GM12878 (cell line): ENCODE results near the gene TIGD2. TPM values are rescaled to one million over a fixed set of nuclear protein-coding genes. Genes with fewer than 3 reads are reported as not detected.

Experiments used
- ATAC-seq: fragments of 200-7000 bp; cut with Tn5 transposase; 3 replicates; pipeline ENCODE4 v1.9.1; 2020; ENCODE audit warnings: mild to moderate bottlenecking, moderate library complexity
- BruUV-seq: library from RNA; stranded (reverse); fragments of 400-500 nt; replicated peaks from 2 replicates; lab custom pipeline; 2021; lab: Mats Ljungman, UMichigan
- CTCF ChIA-PET: fragments of 300-600 bp; sonication (Branson Sonifier 250); formaldehyde crosslinking; extraction: SDS; loops from one replicate; lab custom pipeline; 2021; ENCODE audit warnings: inconsistent platforms; lab: Yijun Ruan, JAX
- POLR2A ChIA-PET: fragments of 350-600 bp; formaldehyde crosslinking; extraction: SDS; loops from one replicate; lab custom pipeline; 2021; ENCODE audit warnings: inconsistent platforms; lab: Charles Lee
- RAD21 ChIA-PET: fragments of 300-600 bp; sonication (Branson Sonifier 250); formaldehyde crosslinking; loops from one replicate; lab custom pipeline; 2023; ENCODE audit warnings: antibody characterized with exemption; ENCODE audit not compliant: unreplicated experiment; lab: Charles Lee
- SMC1A ChIA-PET: fragments of 300-600 bp; sonication (Branson Sonifier 250); formaldehyde crosslinking; loops from one replicate; lab custom pipeline; 2023; ENCODE audit not compliant: unreplicated experiment, uncharacterized antibody; lab: Charles Lee
- DNase-seq: peaks from one replicate; pipeline ENCODE4 v3.0.0-alpha.2; 2011; ENCODE audit warnings: low read depth, low spot score
- FAIRE-seq: peaks from 3 replicates; lab custom pipeline; 2011; peaks lifted over from hg19 to GRCh38; lab: Jason Lieb, UNC
- H2AFZ ChIP-seq: 2 replicates; pipeline ENCODE4 v1.6.0; 2011; ENCODE audit warnings: low read depth, low read length, control low read depth; ENCODE audit not compliant: control insufficient read depth
- H3K27ac ChIP-seq: 2 replicates; pipeline ENCODE4 v1.5.1; 2011; ENCODE audit warnings: control low read depth; ENCODE audit not compliant: control insufficient read depth, insufficient read depth
- H3K27me3 ChIP-seq, 2 experiments: replicated peaks in 1 of 2; 2 replicates each; pipeline versions ENCODE4 v1.6.0 to v1.6.1; 2011; ENCODE audit warnings: low read length in 1 of 2; ENCODE audit not compliant: control insufficient read depth in 2 of 2, insufficient read depth in 2 of 2
- H3K36me3 ChIP-seq, 2 experiments: 2 replicates each; pipeline ENCODE4 v1.5.1; 2011; ENCODE audit warnings: low read length in 1 of 2; ENCODE audit not compliant: control insufficient read depth in 2 of 2, insufficient read depth in 2 of 2
- H3K4me1 ChIP-seq: 2 replicates; pipeline ENCODE4 v1.6.1; 2011; ENCODE audit warnings: mild to moderate bottlenecking, low read length, moderate library complexity, mixed read lengths; ENCODE audit not compliant: control insufficient read depth, insufficient read depth
- H3K4me2 ChIP-seq: 2 replicates; pipeline ENCODE4 v1.6.0; 2011; ENCODE audit warnings: control low read depth; ENCODE audit not compliant: control insufficient read depth, insufficient read depth
- H3K4me3 ChIP-seq: fragments of 200-600 bp; sonication (generic); 2 replicates; pipeline ENCODE4 v1.5.1; 2016
- H3K79me2 ChIP-seq: 2 replicates; pipeline ENCODE4 v1.6.0; 2011; ENCODE audit warnings: low read length; ENCODE audit not compliant: control insufficient read depth, insufficient read depth
- H3K9ac ChIP-seq: 2 replicates; pipeline ENCODE4 v1.8.0; 2011; ENCODE audit warnings: low read length, control low read depth, mixed read lengths; ENCODE audit not compliant: control insufficient read depth, insufficient read depth
- H3K9me3 ChIP-seq: replicated peaks from 3 replicates; pipeline ENCODE4 v1.5.1; 2011; ENCODE audit warnings: mild to moderate bottlenecking, low read length; ENCODE audit not compliant: control insufficient read depth, insufficient read depth
- H4K20me1 ChIP-seq: 2 replicates; pipeline ENCODE4 v1.6.0; 2011; ENCODE audit not compliant: control insufficient read depth, insufficient read depth
- CBFB ChIP-seq: IDR thresholded peaks from 2 replicates; pipeline ENCODE4 v1.6.1; 2016; ENCODE audit warnings: antibody characterized with exemption, low read depth
- EED ChIP-seq: sonication (generic); IDR thresholded peaks from 2 replicates; pipeline ENCODE4 v1.6.1; 2016; ENCODE audit warnings: antibody characterized with exemption, low read depth
- NRF1 ChIP-seq: conservative IDR thresholded peaks from 2 replicates; pipeline ENCODE4 v1.6.1; 2011; ENCODE audit warnings: mild to moderate bottlenecking, low read depth, low read length, improper control_type of control experiment
- POU2F2 ChIP-seq: IDR thresholded peaks from 3 replicates; pipeline ENCODE4 v1.6.1; 2011; ENCODE audit warnings: low read depth, mild to moderate bottlenecking, low read length, borderline replicate concordance
- ZBTB4 ChIP-seq: fragments of 450-650 bp; formaldehyde crosslinking; IDR thresholded peaks from 2 replicates; pipeline ENCODE4 v1.4.0; 2022; ENCODE audit warnings: mild to moderate bottlenecking, moderate library complexity
- WGBS: methylation state at CpG from one replicate; pipeline ENCODE4 v1.1.6; 2016; ENCODE audit warnings: low lambda C conversion rate; ENCODE audit not compliant: insufficient replicate concordance, insufficient coverage; ENCODE audit errors: missing lambda C conversion rate; 5-methylcytosine and 5-hydroxymethylcytosine counted together
- in situ Hi-C: fragments of 300-500 bp; cut with MboI; formaldehyde crosslinking; loops from 9 replicates; pipeline ENCODE4 v1.14.3; 2018; ENCODE audit warnings: mixed read lengths
- intact Hi-C: fragments of 100-400 bp; cut with micrococcal nuclease; formaldehyde crosslinking; loops from one replicate; pipeline ENCODE4 v1.14.2; 2022; ENCODE audit not compliant: unreplicated experiment
- polyA plus RNA-seq, 11 experiments: library from polyadenylated mRNA; depleted of rRNA in 4 of 11; unstranded in 6 of 11; stranded (reverse) in 5 of 11; fragments of >200 nt; fragmentation: Nextera tagmentation in 4 of 11; fragmentation: Illumina TruSeq in 1 of 11; extraction: Ambion mirVana in 4 of 11; extraction: Trizol in 1 of 11; gene quantifications; 1 replicate in 1 of 11; 2 replicates in 10 of 11; pipeline versions ENCODE4 v1.2.1 to v1.2.3, GENCODE V29; 2011 to 2016; ENCODE audit warnings: inconsistent platforms in 2 of 11, missing spikeins in 2 of 11, low read depth in 1 of 11
- total RNA-seq, 4 experiments: library from RNA; depleted of rRNA in 3 of 4; stranded (reverse); fragments of >200 nt in 3 of 4; fragmentation: Illumina TruSeq in 1 of 4; extraction: Trizol in 1 of 4; gene quantifications; 2 replicates each; pipeline versions ENCODE4 v1.2.1 to v1.2.3, GENCODE V29; 2013 to 2021
- TF ChIP-seq, protein P1 (sequence below): fragments of 450-650 bp; IDR thresholded peaks from 2 replicates; pipeline ENCODE4 v1.6.1; 2017; ENCODE audit warnings: mild to moderate bottlenecking

The TIGD2 gene
- total and polyA plus RNA-seq, 10 of the 15 experiments (the other 5 are each of a cell fraction or from before 2014, with no cell fraction given): 2.4 to 8.4 (median 5.0) TPM

- TF ChIP-seq, protein P1, sequence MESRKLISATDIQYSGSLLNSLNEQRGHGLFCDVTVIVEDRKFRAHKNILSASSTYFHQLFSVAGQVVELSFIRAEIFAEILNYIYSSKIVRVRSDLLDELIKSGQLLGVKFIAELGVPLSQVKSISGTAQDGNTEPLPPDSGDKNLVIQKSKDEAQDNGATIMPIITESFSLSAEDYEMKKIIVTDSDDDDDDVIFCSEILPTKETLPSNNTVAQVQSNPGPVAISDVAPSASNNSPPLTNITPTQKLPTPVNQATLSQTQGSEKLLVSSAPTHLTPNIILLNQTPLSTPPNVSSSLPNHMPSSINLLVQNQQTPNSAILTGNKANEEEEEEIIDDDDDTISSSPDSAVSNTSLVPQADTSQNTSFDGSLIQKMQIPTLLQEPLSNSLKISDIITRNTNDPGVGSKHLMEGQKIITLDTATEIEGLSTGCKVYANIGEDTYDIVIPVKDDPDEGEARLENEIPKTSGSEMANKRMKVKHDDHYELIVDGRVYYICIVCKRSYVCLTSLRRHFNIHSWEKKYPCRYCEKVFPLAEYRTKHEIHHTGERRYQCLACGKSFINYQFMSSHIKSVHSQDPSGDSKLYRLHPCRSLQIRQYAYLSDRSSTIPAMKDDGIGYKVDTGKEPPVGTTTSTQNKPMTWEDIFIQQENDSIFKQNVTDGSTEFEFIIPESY: no peak
Observed at GRCh38 chr4:89121387-89122068, 10.2 kb downstream of the TIGD2 start (continued).

DNA sequence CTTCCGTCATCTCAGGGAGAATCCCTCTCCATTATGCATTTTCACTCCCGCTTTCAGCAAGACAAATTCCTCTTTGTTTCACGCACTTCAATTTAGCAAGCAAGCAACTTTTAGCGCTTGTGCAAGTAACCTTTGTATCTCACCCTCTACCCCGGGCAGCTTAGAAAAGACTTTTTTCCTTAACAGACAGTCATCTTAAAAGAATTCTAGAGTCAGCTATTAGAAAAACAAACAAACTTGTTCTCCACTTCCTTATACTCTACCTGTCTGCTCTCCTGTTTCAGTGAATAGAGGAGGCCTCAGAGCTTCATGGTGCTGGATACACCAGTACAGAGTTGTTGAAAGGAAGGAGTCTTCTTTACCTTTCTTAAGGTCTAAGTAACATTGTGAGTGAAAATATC lies 12.1 kb downstream of the TIGD2 start:
- TF ChIP-seq POU2F2 (no peak), NRF1 (no peak), ZBTB4 (CRISPR knock-in tag) (no peak), EED (no peak), CBFB (no peak)
- no peaks in the 10 kb centered on the region for H3K4me1 ChIP-seq
- FAIRE-seq: no peak
- ChIA-PET SMC1A (interaction anchor here (0.9 to 1.6 kb wide), 5 partner anchors 8 to 16 kb away, joined by 3 to 4 read pairs (median 3); no protein-coding TSS in a partner anchor), POLR2A (interaction anchor here (1.3 kb wide), 1 partner anchor 10 kb away, joined by 4 read pairs; no protein-coding TSS in a partner anchor), RAD21 (no interaction called here), CTCF (interaction anchor here (0.9 to 1.1 kb wide), 2 partner anchors 14 to 19 kb away, joined by 3 to 4 read pairs; no protein-coding TSS in a partner anchor)
- no peaks in the 10 kb centered on the region for H3K36me3 ChIP-seq
- no peak overlapping the region for H2AFZ ChIP-seq
- H3K4me2 ChIP-seq: no peak overlapping the region
- no peak overlapping the region for H3K9ac ChIP-seq
- in situ Hi-C loops (no loop called here), intact Hi-C loops (no loop called here)
- no peaks in the 10 kb centered on the region for H3K9me3 ChIP-seq
- no peak for DNase-seq
- no peak overlapping the region for H3K4me3 ChIP-seq
- no peaks in the 10 kb centered on the region for H3K79me2 ChIP-seq
- H3K27me3 ChIP-seq: no peaks in the 10 kb centered on the region; a peak in 1 of 4 replicates
- no peak overlapping the region for H3K27ac ChIP-seq
- ATAC-seq: no peak
- BruUV-seq: no TSS peak
- WGBS: 89% methylated on average over 5 of the region's 5 CpGs
- no peaks in the 10 kb centered on the region for H4K20me1 ChIP-seq
